SHP77 treated with DMSO at 0.1 percent for 48 hours (cell line): ENCODE measurements around the gene ADAM10.
"Not testable (repeated sequence)": the region's sequence is repeated elsewhere in the genome, so short reads cannot be mapped to it uniquely, and the experiment has no call there.

Experiments used
- DNase-seq: peaks from one replicate; lab custom pipeline; 2025; lab: John Stamatoyannopoulos, UW

The ADAM10 gene, protein sequence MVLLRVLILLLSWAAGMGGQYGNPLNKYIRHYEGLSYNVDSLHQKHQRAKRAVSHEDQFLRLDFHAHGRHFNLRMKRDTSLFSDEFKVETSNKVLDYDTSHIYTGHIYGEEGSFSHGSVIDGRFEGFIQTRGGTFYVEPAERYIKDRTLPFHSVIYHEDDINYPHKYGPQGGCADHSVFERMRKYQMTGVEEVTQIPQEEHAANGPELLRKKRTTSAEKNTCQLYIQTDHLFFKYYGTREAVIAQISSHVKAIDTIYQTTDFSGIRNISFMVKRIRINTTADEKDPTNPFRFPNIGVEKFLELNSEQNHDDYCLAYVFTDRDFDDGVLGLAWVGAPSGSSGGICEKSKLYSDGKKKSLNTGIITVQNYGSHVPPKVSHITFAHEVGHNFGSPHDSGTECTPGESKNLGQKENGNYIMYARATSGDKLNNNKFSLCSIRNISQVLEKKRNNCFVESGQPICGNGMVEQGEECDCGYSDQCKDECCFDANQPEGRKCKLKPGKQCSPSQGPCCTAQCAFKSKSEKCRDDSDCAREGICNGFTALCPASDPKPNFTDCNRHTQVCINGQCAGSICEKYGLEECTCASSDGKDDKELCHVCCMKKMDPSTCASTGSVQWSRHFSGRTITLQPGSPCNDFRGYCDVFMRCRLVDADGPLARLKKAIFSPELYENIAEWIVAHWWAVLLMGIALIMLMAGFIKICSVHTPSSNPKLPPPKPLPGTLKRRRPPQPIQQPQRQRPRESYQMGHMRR

GRCh38 chr15:58749532-58750337 is at the start of gene ADAM10:
ADAM10 (minus strand) TSS chr15:58749707; CDS start chr15:58749534, 173 bp downstream.
- DNase-seq, result peak; percentile 90

DNA sequence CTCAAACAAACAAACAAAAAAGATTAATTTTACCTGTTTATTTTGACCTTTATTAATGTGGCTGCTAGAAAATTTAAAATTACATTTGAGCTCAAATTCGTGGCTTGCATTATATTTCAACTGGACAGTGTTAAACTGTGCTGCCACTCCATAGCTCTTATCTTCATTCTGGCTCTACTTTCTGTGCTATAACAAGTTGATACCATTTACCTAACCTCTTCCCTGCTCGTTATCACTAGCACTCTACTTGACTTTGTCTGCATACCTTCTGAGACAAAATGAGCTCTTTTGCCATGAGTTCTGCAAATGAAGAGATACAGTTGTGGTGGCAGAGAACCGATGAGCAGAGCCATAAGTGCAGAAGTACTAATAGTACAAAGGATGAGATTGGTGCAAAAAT is 48.0 kb upstream of the ADAM10 start:
- DNase-seq, result no peak

- DNase-seq, result no peak
These were observed 46.3 kb upstream of the ADAM10 start for GRCh38 chr15:58795825-58796224.

DNA sequence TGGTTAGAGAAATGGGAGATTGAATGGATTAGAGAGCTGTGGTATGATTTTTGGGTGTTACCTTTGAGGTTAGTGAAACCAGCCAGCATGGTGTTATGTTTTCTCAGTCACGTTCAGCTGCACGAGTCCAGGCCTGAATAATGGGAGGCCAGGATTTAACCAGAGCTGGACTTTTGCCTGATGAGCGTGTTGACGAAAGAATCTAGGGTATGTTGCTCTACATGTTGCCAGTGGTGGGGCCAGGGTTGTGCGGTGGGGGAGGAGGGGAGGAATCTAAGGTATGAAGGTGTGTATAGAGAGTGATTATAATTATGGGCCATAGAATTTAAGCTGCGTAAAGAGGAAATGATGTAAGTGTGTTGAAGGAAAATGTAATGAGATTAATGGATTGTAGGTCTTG is 44.4 kb upstream of the ADAM10 start:
- DNase-seq, result no peak

DNA sequence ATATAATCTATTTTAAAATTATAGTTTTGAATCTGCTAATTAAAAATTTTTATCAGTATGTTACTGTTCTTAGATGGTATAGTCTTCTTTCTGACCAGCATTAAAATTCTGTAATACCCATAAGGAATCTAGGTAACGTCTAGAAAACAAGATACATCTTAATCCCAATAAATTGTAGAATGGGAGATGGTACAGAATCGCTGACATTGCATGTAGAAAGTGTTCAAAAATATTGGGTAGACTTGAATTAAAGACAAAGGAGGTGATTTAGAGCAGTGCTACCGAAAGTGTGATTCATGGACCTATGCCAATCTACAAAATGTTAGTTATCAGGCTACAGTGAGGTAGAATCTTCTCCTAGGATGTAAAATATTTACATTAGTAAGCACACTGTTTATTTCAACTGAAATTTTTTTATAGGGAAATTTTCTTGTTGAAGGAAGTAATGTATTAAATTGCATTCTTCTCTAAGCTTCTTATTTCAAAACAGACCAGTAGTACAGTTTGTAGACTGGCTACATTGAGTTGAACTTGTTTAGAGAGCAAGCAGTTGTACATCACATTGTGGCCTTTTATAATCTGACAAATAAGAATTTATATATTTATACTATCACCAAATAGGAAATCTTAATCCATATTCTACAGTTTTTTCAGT is 38.7 kb upstream of the ADAM10 start:
- no peak for DNase-seq

DNA sequence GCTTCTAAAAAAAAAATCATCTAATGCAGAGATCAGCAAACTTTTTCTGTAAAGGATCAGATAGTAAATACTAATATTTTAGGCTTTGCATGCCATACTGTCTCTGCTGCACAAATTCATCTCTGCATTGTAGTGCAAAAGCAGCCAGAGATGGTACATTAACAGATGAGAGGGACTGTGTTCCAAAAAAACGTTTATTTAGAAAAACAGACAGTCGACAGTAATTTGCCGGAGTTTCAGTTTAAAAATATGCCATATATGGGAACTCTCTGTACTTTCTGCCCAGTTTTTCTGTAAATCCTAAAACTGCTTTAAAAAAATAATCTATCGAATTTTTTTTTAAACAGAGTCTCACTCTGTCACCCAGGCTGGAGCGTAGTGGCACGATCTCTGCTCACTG is 35.8 kb upstream of the ADAM10 start:
- DNase-seq, result no peak

DNA sequence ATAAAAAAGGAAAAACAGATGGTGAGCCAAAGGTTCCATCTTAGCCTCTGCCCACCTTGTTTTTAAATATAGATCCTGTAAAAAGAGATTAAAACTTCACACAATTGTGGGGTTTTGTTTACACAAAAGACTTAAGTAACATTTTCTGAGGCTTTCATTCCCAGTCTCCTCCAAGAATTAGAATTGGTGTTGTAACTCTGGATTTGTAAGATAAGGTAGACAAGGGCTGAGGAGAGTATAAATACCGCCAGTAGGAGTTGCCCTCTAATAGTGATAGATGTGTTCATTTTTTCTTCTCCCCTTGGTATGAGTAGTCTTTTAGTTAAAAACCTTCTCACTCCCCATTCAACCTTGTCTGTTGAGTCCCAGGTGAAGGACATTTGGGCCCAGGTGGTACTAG is 30.0 kb upstream of the ADAM10 start:
- DNase-seq, result no peak

DNA sequence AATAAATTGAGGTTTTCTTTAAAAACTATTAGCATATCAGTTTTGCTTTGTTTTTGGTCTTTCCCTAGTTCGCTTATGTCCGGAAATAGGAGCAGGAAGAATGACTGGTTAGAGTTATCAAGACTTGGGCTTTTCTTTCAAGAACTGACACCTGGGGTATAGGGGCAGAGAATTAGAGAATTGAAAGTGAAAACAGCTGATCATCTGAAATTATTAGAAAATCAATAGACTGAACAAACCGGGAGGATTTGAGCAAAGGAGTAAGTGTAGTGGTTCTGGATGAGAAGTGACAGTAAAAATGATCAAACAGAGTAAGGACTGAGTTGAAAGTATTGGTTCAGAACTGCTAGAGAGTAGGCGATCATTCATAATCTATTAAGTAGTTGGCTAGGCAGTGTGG is 27.6 kb upstream of the ADAM10 start:
- DNase-seq, result no peak

- DNase-seq, result no peak
These were observed 25.9 kb upstream of the ADAM10 start for GRCh38 chr15:58775402-58775801.

- no peak for DNase-seq
These were observed 23.5 kb upstream of the ADAM10 start for GRCh38 chr15:58773024-58773423.

DNA sequence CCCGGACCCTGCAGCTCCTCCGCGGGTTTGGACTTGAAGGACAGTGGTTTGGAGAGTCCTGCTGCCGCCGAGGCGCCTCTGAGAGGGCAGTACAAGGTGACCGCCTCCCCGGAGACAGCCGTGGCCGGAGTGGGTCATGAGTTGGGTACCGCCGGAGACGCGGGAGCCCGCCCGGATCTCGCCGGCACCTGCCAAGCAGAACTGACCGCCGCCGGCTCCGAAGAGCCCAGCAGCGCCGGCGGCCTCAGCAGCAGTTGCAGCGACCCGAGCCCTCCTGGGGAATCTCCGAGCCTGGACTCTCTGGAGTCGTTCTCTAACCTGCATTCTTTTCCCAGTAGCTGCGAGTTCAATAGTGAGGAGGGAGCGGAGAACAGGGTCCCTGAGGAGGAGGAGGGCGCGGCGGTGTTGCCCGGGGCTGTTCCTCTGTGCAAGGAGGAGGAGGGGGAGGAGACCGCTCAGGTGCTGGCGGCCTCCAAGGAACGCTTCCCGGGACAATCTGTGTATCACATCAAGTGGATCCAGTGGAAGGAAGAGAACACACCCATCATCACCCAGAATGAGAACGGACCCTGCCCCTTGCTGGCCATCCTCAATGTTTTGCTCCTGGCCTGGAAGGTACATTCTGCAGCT is 22.2 kb upstream of the ADAM10 start:
- DNase-seq, result no peak

- peak; percentile 98 for DNase-seq
These were observed 21.5 kb upstream of the ADAM10 start, which contains the start of gene MINDY2 for GRCh38 chr15:58770857-58771620. MINDY2 (plus strand) TSS chr15:58771302; CDS start chr15:58771396, 94 bp downstream.

- no peak for DNase-seq
These were observed 21.0 kb upstream of the ADAM10 start for GRCh38 chr15:58770519-58770856.

DNA sequence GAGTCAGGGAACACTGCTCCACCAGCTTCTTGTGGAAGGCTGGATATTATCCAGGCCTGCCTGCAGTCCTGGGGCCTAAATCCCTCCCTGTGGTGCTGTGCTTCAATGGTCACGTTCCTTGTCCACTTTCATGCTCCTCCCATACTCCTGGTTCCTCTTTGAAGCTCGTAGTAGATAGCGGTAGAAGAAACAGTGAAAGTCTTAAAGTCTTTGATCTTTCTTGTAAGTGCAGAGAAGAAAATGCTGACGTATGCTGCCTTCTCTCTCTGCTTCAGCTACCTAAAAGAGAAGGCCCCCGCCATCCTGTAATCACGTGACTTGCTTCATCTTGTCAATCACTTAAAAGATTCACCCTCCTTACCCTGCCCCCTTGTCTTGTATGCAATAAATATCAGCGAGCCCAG is 19.1 kb upstream of the ADAM10 start:
- not testable (repeated sequence) for DNase-seq

GRCh38 chr15:58766290-58766689 is 16.8 kb upstream of the ADAM10 start:
- no peak for DNase-seq

DNA sequence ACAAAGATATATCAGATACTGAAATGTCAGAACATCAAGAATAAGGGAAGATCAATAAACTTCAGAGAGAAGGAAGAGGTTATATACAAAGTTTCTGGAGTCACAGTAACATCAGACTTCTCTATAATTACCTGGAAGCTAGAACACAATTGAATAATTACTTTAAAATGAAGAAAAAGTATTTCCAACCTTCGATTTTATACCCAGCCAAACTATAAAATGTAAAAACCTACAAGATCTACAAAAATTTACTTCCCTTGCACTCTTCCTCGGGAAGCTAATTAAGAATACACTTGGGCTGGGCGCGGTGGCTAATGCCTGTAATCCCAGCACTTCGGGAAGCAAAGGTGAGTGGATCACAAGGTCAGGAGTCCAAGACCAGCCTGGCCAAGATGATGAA is 15.0 kb upstream of the ADAM10 start:
- DNase-seq, result no peak

- DNase-seq, result no peak
These were observed 13.2 kb upstream of the ADAM10 start for GRCh38 chr15:58762731-58763130.

GRCh38 chr15:58762285-58762684 is 12.8 kb upstream of the ADAM10 start:
- DNase-seq, result no peak

- DNase-seq, result no peak
These were observed 11.5 kb upstream of the ADAM10 start for GRCh38 chr15:58761010-58761388.

GRCh38 chr15:58760385-58761009 is 11.0 kb upstream of the ADAM10 start:
- DNase-seq, result no peak
